Gastrocnemius medialis (tissue), 4 donors: ENCODE data around the gene OR5M8. TPM values are rescaled to one million over a fixed set of nuclear protein-coding genes. Genes with fewer than 3 reads are reported as not detected.

Source experiments
- ATAC-seq, 2 donors: fragments of 150-250 bp; one replicate each; pipeline ENCODE4 v1.9.1; 2016
- DNase-seq, 2 donors: peaks; one replicate each; pipeline ENCODE4 v3.0.0-alpha.2; 2019
- H3K27ac ChIP-seq, 4 donors: fragments of 200-600 bp; sonication (generic); 1 replicate in 1 of 4; 2 replicates in 3 of 4; pipeline ENCODE4 v1.5.1; 2016 to 2018; ENCODE audit warnings: mild to moderate bottlenecking in 2 of 4, moderate library complexity in 1 of 4
- H3K27me3 ChIP-seq, 3 donors: fragments of 200-600 bp; sonication (generic) in 2 of 3; 1 replicate in 1 of 3; 2 replicates in 2 of 3; pipeline versions ENCODE4 v1.5.1 to v1.6.0; 2016 to 2019; ENCODE audit warnings: mild to moderate bottlenecking in 1 of 3, moderate library complexity in 1 of 3
- H3K36me3 ChIP-seq, 2 donors: fragments of 200-600 bp; sonication (generic) in 1 of 2; one replicate each; pipeline ENCODE4 v1.5.1; 2017 to 2018
- H3K4me1 ChIP-seq, 2 donors: fragments of 200-600 bp; sonication (generic) in 1 of 2; one replicate each; pipeline ENCODE4 v1.5.1; 2016 to 2017; ENCODE audit warnings: mild to moderate bottlenecking in 2 of 2
- H3K4me3 ChIP-seq, 4 donors: fragments of 200-600 bp; sonication (generic) in 3 of 4; 1 replicate in 1 of 4; 2 replicates in 3 of 4; pipeline ENCODE4 v1.5.1; 2016 to 2019; ENCODE audit warnings: mild to moderate bottlenecking in 2 of 4
- H3K9me3 ChIP-seq, 3 donors: fragments of 200-600 bp; sonication (generic) in 2 of 3; 1 replicate in 1 of 3; 2 replicates in 2 of 3; pipeline ENCODE4 v1.5.1; 2016 to 2019
- CTCF ChIP-seq, 5 experiments: fragments of 450-650 bp in 3 of 5; fragments of 200-600 bp in 2 of 5; sonication (generic) in 2 of 5; IDR thresholded peaks in 4 of 5; conservative IDR thresholded peaks in 1 of 5; 1 replicate in 4 of 5; 2 replicates in 1 of 5; pipeline ENCODE4 v1.5.1; 2016 to 2019; ENCODE audit warnings: antibody characterized with exemption in 5 of 5, mild to moderate bottlenecking in 3 of 5, moderate library complexity in 3 of 5
- POLR2A ChIP-seq, 2 donors: fragments of 450-650 bp; IDR thresholded peaks; one replicate each; pipeline ENCODE4 v1.6.1; 2017; ENCODE audit warnings: antibody characterized with exemption in 2 of 2, mild to moderate bottlenecking in 2 of 2, moderate library complexity in 2 of 2
- in situ Hi-C, 4 donors: fragments of 200-750 bp; cut with MboI; loops; one replicate each; pipeline versions ENCODE4 v1.15.0 to v1.8.0; 2017; ENCODE audit warnings: low sequenced_read_pairs in 4 of 4
- intact Hi-C: fragments of 100-400 bp; cut with DNase I; formaldehyde crosslinking; loops from one replicate; pipeline ENCODE4 v1.15.1; 2023; ENCODE audit warnings: low total_unique reads
- total RNA-seq, 4 donors: library from RNA; depleted of rRNA; stranded (reverse); fragments of >200 nt; gene quantifications; one replicate each; pipeline versions ENCODE4 v1.1.0 to v1.2.3, GENCODE V29; 2016

Gene OR5M8
- total RNA-seq, 4 donors from 2014 or later: not detected

DNA sequence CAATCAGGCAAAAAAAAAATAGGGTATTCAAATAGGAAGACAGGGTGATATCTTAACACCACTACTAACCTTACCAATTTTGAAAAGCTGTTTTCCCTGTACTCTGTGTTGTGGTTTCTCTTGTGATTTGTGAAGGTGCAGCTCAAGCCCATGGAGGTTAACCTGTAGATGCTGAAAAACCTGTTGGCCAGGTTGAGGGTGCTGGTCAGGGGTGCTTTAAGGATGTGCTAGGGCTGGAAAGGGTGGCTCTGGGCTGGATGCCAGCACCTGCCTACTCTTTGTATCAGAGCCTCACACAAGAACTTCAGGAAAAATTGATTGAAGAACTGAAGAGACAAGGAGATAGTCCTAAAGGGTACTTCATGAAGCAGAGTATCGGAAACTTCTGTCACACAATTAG lies 18.3 kb upstream of the OR5M8 start:
- ATAC-seq: no peak
- Histone ChIP-seq H3K27me3 (no peaks in the 10 kb centered on the region), H3K4me3 (no peak overlapping the region), H3K9me3 (no peaks in the 10 kb centered on the region), H3K4me1 (no peaks in the 10 kb centered on the region), H3K36me3 (no peaks in the 10 kb centered on the region), H3K27ac (no peak overlapping the region)
- no peak for DNase-seq
- TF ChIP-seq CTCF (IDR thresholded peaks at IDR 0.05 in 4 of 5, conservative IDR thresholded peaks at IDR 0.05 in 1 of 5) (no peak), POLR2A (IDR thresholded peaks at IDR 0.05) (no peak)
- in situ Hi-C loops: no loop called here
- intact Hi-C loops: no loop called here

DNA sequence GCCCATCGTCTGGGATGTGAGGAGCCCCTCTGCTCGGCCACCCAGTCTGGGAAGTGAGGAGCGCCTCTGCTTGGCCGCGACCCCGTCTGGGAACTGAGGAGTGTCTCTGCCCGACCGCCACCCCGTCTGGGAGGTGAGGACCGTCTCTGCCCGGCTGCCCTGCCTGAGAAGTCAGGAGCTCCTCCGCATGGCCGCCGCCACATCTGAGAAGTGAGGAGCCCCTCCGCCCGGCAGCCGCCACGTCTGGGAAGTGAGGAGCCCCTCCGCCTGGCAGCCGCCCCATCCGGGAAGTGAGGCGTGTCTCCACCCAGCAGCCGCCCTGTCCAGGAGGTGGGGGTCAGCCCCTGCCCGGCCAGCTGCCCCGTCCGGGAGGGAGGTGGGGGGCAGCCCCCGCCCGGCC lies 5.8 kb upstream of the OR5M8 start:
- intact Hi-C loops (no loop called here), in situ Hi-C loops (no loop called here)
- H3K36me3 ChIP-seq: no peaks in the 10 kb centered on the region
- TF ChIP-seq POLR2A (IDR thresholded peaks at IDR 0.05) (no peak), CTCF (IDR thresholded peaks at IDR 0.05 in 4 of 5, conservative IDR thresholded peaks at IDR 0.05 in 1 of 5) (no peak)
- H3K27ac ChIP-seq: no peak overlapping the region
- H3K4me3 ChIP-seq: no peak overlapping the region
- no peaks in the 10 kb centered on the region for H3K4me1 ChIP-seq
- DNase-seq (no peak), ATAC-seq (no peak)
- H3K27me3 ChIP-seq: no peaks in the 10 kb centered on the region
- no peaks in the 10 kb centered on the region for H3K9me3 ChIP-seq

GRCh38 chr11:56495117-56495516 lies 3.9 kb upstream of the OR5M8 start:
- Histone ChIP-seq H3K4me3 (no peak overlapping the region), H3K27ac (no peak overlapping the region), H3K36me3 (no peaks in the 10 kb centered on the region), H3K9me3 (no peaks in the 10 kb centered on the region), H3K27me3 (no peaks in the 10 kb centered on the region), H3K4me1 (no peaks in the 10 kb centered on the region)
- no peak for TF ChIP-seq CTCF (IDR thresholded peaks at IDR 0.05 in 4 of 5, conservative IDR thresholded peaks at IDR 0.05 in 1 of 5)
- TF ChIP-seq POLR2A (IDR thresholded peaks at IDR 0.05): no peak
- no peak for ATAC-seq
- no peak for DNase-seq
- in situ Hi-C loops (no loop called here), intact Hi-C loops (no loop called here)

DNA sequence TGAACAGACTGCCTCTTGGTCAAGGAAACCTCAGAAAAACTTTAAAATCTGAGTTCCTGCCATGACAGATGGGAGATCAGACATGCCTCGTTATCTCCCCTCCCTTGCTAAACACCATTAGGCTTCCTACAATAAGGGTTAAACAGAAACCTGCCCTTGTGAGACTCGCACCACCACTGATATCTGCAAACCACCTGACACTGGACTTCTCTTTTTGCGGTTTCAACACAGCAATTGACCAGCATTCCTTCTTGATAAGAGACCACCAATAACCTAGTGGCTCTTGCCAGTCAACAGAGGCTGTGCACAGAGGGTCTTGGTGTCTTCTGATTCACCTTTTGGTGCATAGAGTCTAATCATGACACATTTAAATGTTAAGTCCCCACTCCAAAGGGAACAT lies 4.4 kb downstream of the OR5M8 start:
- no peaks in the 10 kb centered on the region for H3K4me1 ChIP-seq
- ATAC-seq: no peak
- in situ Hi-C loops: no loop called here
- H3K27ac ChIP-seq: no peak overlapping the region
- TF ChIP-seq POLR2A (IDR thresholded peaks at IDR 0.05): no peak
- no peak for TF ChIP-seq CTCF (IDR thresholded peaks at IDR 0.05 in 4 of 5, conservative IDR thresholded peaks at IDR 0.05 in 1 of 5)
- H3K36me3 ChIP-seq: no peaks in the 10 kb centered on the region
- no peaks in the 10 kb centered on the region for H3K9me3 ChIP-seq
- H3K4me3 ChIP-seq: no peak overlapping the region
- no peak for DNase-seq
- intact Hi-C loops: no loop called here
- H3K27me3 ChIP-seq: no peaks in the 10 kb centered on the region

DNA sequence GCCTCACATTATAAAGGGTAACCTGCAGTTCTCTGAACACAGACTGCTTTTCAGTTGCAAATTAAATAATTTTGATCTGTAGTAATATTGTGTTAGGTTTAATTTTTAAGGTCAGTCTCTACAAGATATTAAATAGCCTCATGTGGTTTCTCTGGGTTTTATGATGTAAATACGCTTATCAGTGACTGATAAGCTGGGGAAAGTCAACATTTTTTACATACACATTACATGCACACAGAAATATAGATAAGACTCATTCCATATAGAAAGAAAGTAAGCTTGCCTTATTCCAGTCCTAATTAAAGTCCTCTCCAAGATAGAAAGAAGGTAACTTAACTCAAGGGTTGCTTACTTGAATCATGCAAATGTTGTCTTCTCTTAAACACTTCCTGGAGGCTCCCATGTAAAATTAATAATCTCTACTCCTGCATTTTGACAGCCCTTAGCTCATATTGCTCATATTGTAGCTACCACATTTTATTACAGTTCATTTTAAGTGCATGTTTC lies 16.4 kb downstream of the OR5M8 start:
- in situ Hi-C loops: no loop called here
- DNase-seq (no peak), ATAC-seq (no peak)
- H3K9me3 ChIP-seq: no peaks in the 10 kb centered on the region
- H3K27ac ChIP-seq: no peak overlapping the region
- intact Hi-C loops: no loop called here
- H3K4me3 ChIP-seq: no peak overlapping the region
- no peaks in the 10 kb centered on the region for H3K36me3 ChIP-seq
- no peaks in the 10 kb centered on the region for H3K27me3 ChIP-seq
- no peaks in the 10 kb centered on the region for H3K4me1 ChIP-seq
- no peak for TF ChIP-seq POLR2A (IDR thresholded peaks at IDR 0.05)
- TF ChIP-seq CTCF (IDR thresholded peaks at IDR 0.05 in 4 of 5, conservative IDR thresholded peaks at IDR 0.05 in 1 of 5): no peak
